CD4-positive, alpha-beta T cell (primary cell): ENCODE data around the gene DENND1B. TPM values are rescaled to one million over a fixed set of nuclear protein-coding genes. Genes with fewer than 3 reads are reported as not detected.

Experiments used
- ATAC-seq: fragments of 200-7000 bp; cut with Tn5 transposase; one replicate; pipeline ENCODE4 v1.10.0; 2022; ENCODE audit warnings: mild to moderate bottlenecking; ENCODE audit not compliant: poor library complexity
- CTCF ChIA-PET: fragments of 350-600 bp; sonication (Branson Sonifier 250); formaldehyde crosslinking; loops from one replicate; lab custom pipeline; 2021; ENCODE audit warnings: antibody characterized with exemption, inconsistent platforms; lab: Charles Lee
- POLR2A ChIA-PET: fragments of 350-600 bp; sonication (Branson Sonifier 250); formaldehyde crosslinking; loops from one replicate; lab custom pipeline; 2021; ENCODE audit warnings: antibody characterized with exemption, inconsistent platforms; lab: Charles Lee
- DNase-seq, 14 experiments: peaks; one replicate each; pipeline ENCODE4 v3.0.0-alpha.2; 2013 to 2020; ENCODE audit warnings: mixed read lengths in 2 of 14
- H3K27ac ChIP-seq, 2 donors: one replicate each; pipeline versions ENCODE4 v1.5.1 to v1.7.0; 2013; ENCODE audit warnings: low read length in 2 of 2, low read depth in 1 of 2, mild to moderate bottlenecking in 1 of 2
- H3K27me3 ChIP-seq, 2 experiments: 1 replicate in 1 of 2; 2 replicates in 1 of 2; pipeline versions ENCODE4 v1.6.1 to v1.7.0; 2013; ENCODE audit warnings: low read length in 2 of 2, control low read depth in 1 of 2, mild to moderate bottlenecking in 1 of 2, moderate library complexity in 1 of 2; ENCODE audit not compliant: insufficient read depth in 2 of 2, control insufficient read depth in 1 of 2
- H3K36me3 ChIP-seq: one replicate; pipeline ENCODE4 v1.6.1; 2013; ENCODE audit warnings: low read length, control low read depth; ENCODE audit not compliant: insufficient read depth
- H3K4me1 ChIP-seq: one replicate; pipeline ENCODE4 v1.6.1; 2013; ENCODE audit warnings: low read length, control low read depth; ENCODE audit not compliant: insufficient read depth
- H3K4me3 ChIP-seq: one replicate; pipeline ENCODE4 v1.5.1; 2013; ENCODE audit warnings: mild to moderate bottlenecking, low read length, moderate library complexity
- H3K9me3 ChIP-seq, 2 experiments: 1 replicate in 1 of 2; 2 replicates in 1 of 2; pipeline versions ENCODE4 v1.6.1 to v1.7.0; 2013; ENCODE audit warnings: low read length in 2 of 2, mild to moderate bottlenecking in 2 of 2, control low read depth in 1 of 2, moderate library complexity in 1 of 2; ENCODE audit not compliant: control insufficient read depth in 1 of 2, insufficient read depth in 1 of 2
- H3K27ac Mint-ChIP-seq: one replicate; pipeline ENCODE4 v1.8.0; 2020; ENCODE audit warnings: mixed read lengths
- H3K27me3 Mint-ChIP-seq: one replicate; pipeline ENCODE4 v1.8.0; 2021; ENCODE audit warnings: mixed read lengths
- H3K36me3 Mint-ChIP-seq: one replicate; pipeline ENCODE4 v1.8.0; 2021; ENCODE audit warnings: low read depth, mixed read lengths
- H3K4me1 Mint-ChIP-seq: one replicate; pipeline ENCODE4 v1.8.0; 2021; ENCODE audit warnings: low read depth, mixed read lengths
- H3K4me3 Mint-ChIP-seq: one replicate; pipeline ENCODE4 v1.8.0; 2020; ENCODE audit warnings: mild to moderate bottlenecking, mixed read lengths
- H3K9me3 Mint-ChIP-seq: one replicate; pipeline ENCODE4 v1.8.0; 2020; ENCODE audit warnings: mixed read lengths
- CTCF ChIP-seq: fragments of 200-600 bp; IDR thresholded peaks from one replicate; pipeline ENCODE4 v1.8.0; 2022; ENCODE audit warnings: antibody characterized with exemption, mild to moderate bottlenecking
- intact Hi-C, 2 experiments: fragments of 100-400 bp; cut with DNase I in 1 of 2; cut with micrococcal nuclease in 1 of 2; formaldehyde crosslinking; loops; one replicate each; pipeline versions ENCODE4 v1.15.1 to v1.9.0; 2023 to 2025; cut with DNase I, micrococcal nuclease
- total RNA-seq, 174 experiments: library from RNA in 2 of 174; stranded (reverse) in 2 of 174; gene quantifications; one replicate each; pipeline ENCODE4 v1.2.3 and lab custom pipeline; 2021 to 2026

Gene DENND1B
- total RNA-seq, 2 experiments from 2014 or later: 23.9 to 26.5 TPM

GRCh38 chr1:197782722-197783360 is 7.6 kb upstream of the DENND1B start:
- DNase-seq (no peak), ATAC-seq (no peak)
- H3K27me3 ChIP-seq: no peaks in the 10 kb centered on the region
- no peak overlapping the region for H3K27ac ChIP-seq
- POLR2A ChIA-PET: interaction anchor here (0.9 kb wide), 1 partner anchor 8 kb away, joined by 4 read pairs; the partner anchor contains the start of gene DENND1B
- H3K36me3 ChIP-seq: no peaks in the 10 kb centered on the region
- peaks cover 5% of the 10 kb centered on the region for H3K4me1 ChIP-seq
- H3K9me3 Mint-ChIP-seq: no peaks in the 10 kb centered on the region
- peaks cover 0 to under 1% of the 10 kb centered on the region in 2 experiments for H3K9me3 ChIP-seq
- no peak overlapping the region for H3K4me3 ChIP-seq
- peaks cover 16% of the 10 kb centered on the region for H3K4me1 Mint-ChIP-seq
- H3K27ac Mint-ChIP-seq: no peak overlapping the region
- intact Hi-C loops: no loop called here
- no peaks in the 10 kb centered on the region for H3K27me3 Mint-ChIP-seq
- TF ChIP-seq CTCF: no peak
- no peak overlapping the region for H3K4me3 Mint-ChIP-seq
- CTCF ChIA-PET: interaction anchor here (1.4 kb wide), 1 partner anchor 11 kb away, joined by 6 read pairs; no protein-coding TSS in a partner anchor
- no peaks in the 10 kb centered on the region for H3K36me3 Mint-ChIP-seq

DNA sequence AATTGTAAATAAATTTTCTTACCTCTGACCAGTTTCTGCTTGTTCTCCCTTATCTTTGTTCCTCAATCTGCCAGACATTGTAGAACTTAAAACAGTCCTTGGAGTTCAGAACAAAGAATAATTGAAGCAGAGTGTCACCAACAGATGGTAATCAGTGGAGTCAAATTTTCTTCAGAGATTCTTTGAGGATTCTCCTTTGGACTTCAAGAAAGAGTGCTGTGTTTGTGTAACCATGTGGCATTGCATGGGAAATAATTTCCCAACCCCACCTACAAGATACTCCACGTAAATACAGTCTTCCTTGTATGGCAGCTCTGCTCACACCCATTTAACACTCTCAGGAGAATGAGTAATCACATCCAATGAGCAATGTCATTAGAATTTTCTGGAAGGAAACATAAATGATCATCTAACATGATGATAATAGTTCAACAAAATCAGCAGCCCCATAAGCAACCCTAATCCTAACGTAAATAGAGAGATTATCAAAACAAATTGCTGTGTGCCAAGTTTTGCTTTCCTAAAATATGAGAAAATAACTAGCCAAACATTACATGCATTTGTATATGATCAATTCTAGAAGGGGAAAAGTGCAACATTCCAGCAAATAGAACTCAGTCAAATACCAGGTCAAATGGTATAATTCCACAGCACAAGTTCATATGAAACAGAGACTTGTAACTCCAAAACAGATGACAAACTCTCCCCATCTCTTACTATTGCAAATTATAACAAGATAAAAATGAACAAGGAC is 6.9 kb upstream of the DENND1B start:
- H3K4me3 Mint-ChIP-seq: no peak overlapping the region
- CTCF ChIA-PET: no interaction called here
- no peaks in the 10 kb centered on the region for H3K27me3 ChIP-seq
- H3K27ac Mint-ChIP-seq: no peak overlapping the region
- POLR2A ChIA-PET: no interaction called here
- no peak for TF ChIP-seq CTCF
- H3K27ac ChIP-seq: no peak overlapping the region
- no peaks in the 10 kb centered on the region for H3K36me3 Mint-ChIP-seq
- H3K9me3 ChIP-seq: no peaks in the 10 kb centered on the region
- H3K27me3 Mint-ChIP-seq: no peaks in the 10 kb centered on the region
- H3K4me3 ChIP-seq: no peak overlapping the region
- H3K4me1 ChIP-seq: peaks cover 5% of the 10 kb centered on the region
- DNase-seq (no peak), ATAC-seq (no peak)
- intact Hi-C loops: no loop called here
- H3K4me1 Mint-ChIP-seq: peaks cover 22% of the 10 kb centered on the region
- H3K36me3 ChIP-seq: no peaks in the 10 kb centered on the region
- H3K9me3 Mint-ChIP-seq: no peaks in the 10 kb centered on the region

DNA sequence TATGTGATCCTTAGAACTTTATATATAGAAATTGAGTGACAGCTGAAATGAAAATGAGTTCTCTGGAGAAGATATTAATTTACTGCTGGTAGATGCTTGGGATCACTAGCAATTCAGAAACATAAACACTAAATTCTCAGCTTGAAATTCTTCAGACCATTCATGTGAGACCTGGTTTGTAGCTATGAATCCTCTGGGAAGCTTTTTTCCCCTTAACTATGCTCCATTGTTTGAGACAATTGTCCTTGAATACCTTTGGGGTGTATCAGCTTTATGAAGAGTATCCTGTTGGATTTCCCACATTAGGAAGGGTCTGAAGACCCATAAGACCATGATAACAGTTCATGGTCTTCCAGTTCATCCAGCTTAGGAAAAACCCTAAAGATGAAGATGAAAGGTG is 4.6 kb upstream of the DENND1B start:
- Histone ChIP-seq H3K4me1 (peaks cover 18% of the 10 kb centered on the region), H3K4me3 (no peak overlapping the region), H3K36me3 (no peaks in the 10 kb centered on the region), H3K27ac (no peak overlapping the region), H3K27me3 (no peaks in the 10 kb centered on the region), H3K9me3 (no peaks in the 10 kb centered on the region)
- intact Hi-C loops: loop anchor here (5.0 to 10.0 kb wide), 3 partner anchors 137 to 395 kb away; partner anchors contain the start of genes LHX9 (in 1 of the 2) and NEK7 (in 1 of the 2)
- H3K4me1 Mint-ChIP-seq: peaks cover 36% of the 10 kb centered on the region
- no peak for TF ChIP-seq CTCF
- H3K9me3 Mint-ChIP-seq: no peaks in the 10 kb centered on the region
- H3K27me3 Mint-ChIP-seq: no peaks in the 10 kb centered on the region
- ChIA-PET POLR2A (no interaction called here), CTCF (interaction anchor here (0.7 to 1.9 kb wide), 3 partner anchors 10 to 89 kb away, joined by 3 to 5 read pairs (median 3); no protein-coding TSS in a partner anchor)
- no peak overlapping the region for H3K4me3 Mint-ChIP-seq
- ATAC-seq (no peak), DNase-seq (no peak)
- H3K36me3 Mint-ChIP-seq: peaks cover 8% of the 10 kb centered on the region
- H3K27ac Mint-ChIP-seq: no peak overlapping the region
